Nephron progenitor cell (in vitro differentiated cells): ENCODE measurements around the gene ITGB7.

Experiments used
- DNase-seq: peaks from one replicate; pipeline ENCODE4 v3.0.0; 2021
- H3K27ac Mint-ChIP-seq: 2 replicates; pipeline ENCODE4 v1.8.0; 2021; ENCODE audit warnings: mild to moderate bottlenecking, moderate library complexity, mixed read lengths
- H3K27me3 Mint-ChIP-seq: 2 replicates; pipeline ENCODE4 v1.8.0; 2021; ENCODE audit warnings: mild to moderate bottlenecking, low read depth, mixed read lengths; ENCODE audit not compliant: poor library complexity
- H3K36me3 Mint-ChIP-seq: 2 replicates; pipeline ENCODE4 v1.8.0; 2021; ENCODE audit warnings: low read depth, mixed read lengths
- H3K4me1 Mint-ChIP-seq: 2 replicates; pipeline ENCODE4 v1.8.0; 2021; ENCODE audit warnings: mixed read lengths
- H3K4me3 Mint-ChIP-seq: 2 replicates; pipeline ENCODE4 v1.8.0; 2021; ENCODE audit warnings: mild to moderate bottlenecking, moderate library complexity, mixed read lengths
- H3K9me3 Mint-ChIP-seq: 2 replicates; pipeline ENCODE4 v1.8.0; 2021; ENCODE audit warnings: mild to moderate bottlenecking, moderate library complexity, mixed read lengths
- CTCF ChIP-seq: fragments of 200-600 bp; sonication (generic); IDR thresholded peaks from 2 replicates; pipeline ENCODE4 v1.5.0; 2021; ENCODE audit warnings: antibody characterized with exemption

ITGB7 gene

DNA sequence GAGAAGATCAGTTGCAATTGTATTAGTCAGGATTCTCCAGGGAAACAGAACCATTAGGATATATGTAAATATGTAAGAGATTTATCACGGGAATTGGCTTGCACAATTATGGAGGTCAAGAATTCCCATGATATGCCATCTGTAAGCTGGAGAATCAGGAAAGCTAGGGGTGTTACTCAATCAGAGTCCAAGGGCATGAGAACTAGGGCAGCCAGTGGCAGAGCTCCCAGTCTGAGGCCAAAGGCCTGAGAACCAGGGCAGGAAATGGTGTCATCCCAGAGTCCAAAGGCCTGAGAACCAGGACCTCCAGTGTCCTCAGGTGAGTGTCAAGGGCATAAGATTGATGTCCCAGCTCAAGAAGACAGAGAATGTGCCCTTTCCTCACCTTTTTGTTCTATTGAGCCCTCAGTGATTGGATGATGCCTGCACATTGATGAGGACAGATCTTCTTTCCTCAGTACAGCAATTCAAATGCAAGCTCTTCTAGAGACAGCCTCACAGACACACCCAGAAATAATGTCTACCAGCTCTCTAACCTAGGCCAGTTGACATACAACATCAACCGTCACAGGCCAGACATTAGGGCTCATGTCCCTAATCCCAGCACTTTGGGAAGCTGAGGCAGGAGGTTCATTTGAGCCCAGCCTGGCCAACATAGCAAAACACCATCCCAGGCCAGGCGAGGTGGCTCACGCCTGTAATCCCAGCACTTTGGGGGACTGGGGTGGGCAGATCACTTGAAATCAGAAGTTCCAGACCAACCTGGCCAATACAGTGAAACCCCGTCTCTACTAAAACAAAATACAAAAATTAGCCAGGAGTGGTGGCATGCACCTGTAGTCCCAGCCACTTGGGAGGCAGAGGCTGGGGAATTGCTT is 61.4 kb downstream of the ITGB7 start:
- H3K36me3 Mint-ChIP-seq, result no peaks in the 10 kb centered on the region
- no peak overlapping the region for H3K4me3 Mint-ChIP-seq
- no peak overlapping the region for H3K27ac Mint-ChIP-seq
- peaks cover 6% of the 10 kb centered on the region for H3K4me1 Mint-ChIP-seq
- peaks cover 11% of the 10 kb centered on the region for H3K27me3 Mint-ChIP-seq
- TF ChIP-seq CTCF, result no peak
- no peak for DNase-seq
- H3K9me3 Mint-ChIP-seq, result no peaks in the 10 kb centered on the region

DNA sequence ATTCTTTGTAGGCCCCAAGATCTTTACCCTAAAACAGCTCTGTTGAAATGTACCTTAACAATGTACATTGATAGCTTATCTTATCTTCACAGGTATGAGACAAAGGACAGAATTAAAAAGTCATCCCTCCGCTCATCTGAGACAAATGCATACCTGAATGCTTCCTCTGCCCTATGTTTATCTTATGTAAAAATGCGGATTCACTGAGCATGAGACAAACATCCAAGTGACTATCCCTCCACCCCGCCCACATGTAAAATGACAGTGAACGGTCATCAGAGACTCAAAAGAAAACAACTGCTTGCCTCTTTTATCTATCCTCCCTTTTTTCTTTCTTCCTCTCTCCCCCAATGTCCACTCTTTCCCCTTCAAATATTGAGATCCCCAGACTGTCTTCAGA is 63.7 kb downstream of the ITGB7 start:
- Mint-ChIP-seq H3K4me1 (no peaks in the 10 kb centered on the region), H3K27me3 (peaks cover 8% of the 10 kb centered on the region), H3K9me3 (peaks cover 20% of the 10 kb centered on the region), H3K4me3 (no peak overlapping the region), H3K27ac (no peak overlapping the region), H3K36me3 (no peaks in the 10 kb centered on the region)
- DNase-seq, result no peak
- no peak for TF ChIP-seq CTCF
